ENCODE results near the gene SAE1. TPM values are rescaled to one million over a fixed set of nuclear protein-coding genes. Genes with fewer than 3 reads are reported as not detected.
A peak's percentile ranks its signal among the peaks of the same experiment; 100 is the strongest.

The SAE1 gene
- 100 to 1,000 TPM; 232 to 254 TPM for total RNA-seq

DNA sequence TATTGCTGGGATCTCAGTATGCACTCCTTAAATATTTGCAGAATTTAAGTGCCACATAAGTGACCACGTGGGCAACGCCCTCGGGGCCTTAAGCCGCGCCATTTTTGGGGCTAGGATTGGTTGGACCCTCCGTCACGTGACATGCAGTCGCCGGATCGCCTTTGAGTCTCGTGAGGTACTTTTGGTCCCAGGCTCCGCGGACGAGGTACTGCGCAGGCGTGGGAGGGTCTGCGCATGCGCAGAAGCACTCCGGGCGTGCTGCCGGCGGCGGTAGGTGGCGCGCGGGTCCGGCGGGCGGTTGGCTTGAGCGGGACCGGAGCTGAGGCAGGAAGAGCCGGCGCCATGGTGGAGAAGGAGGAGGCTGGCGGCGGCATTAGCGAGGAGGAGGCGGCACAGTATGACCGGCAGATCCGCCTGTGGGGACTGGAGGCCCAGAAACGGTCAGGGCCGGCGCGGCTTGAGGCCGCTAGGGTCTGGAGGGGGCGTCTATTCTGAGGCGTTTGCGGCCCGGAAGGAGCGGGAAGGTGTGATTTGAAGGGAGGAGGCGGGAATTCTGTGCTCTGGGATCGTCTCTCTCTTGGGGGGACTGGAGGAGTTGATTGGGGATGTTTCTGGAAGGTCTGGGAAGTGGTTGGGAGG, at the start of gene SAE1:
Gene SAE1 (plus strand): TSS at position 247 of the 639 bp plus-strand sequence. CDS start 96 bp downstream, at position 343.
- ATAC-seq (replicated peaks in 1 of 2) (peak; percentile 93 to 94), DNase-seq (peak; percentile 95 to 97)
- Mint-ChIP-seq H3K9me3 (peaks cover 2 to 3% of the 10 kb centered on the region in 2 donors), H3K27me3 (ENCODE audit: low read depth) (no peaks in the 10 kb centered on the region), H3K27ac (peak within 1 kb of the TSS; percentile 99), H3K4me3 (peak within 1 kb of the TSS; percentile 98 to 99), H3K36me3 (ENCODE audit: insufficient read depth in 2 of 2) (peaks cover 19 to 37% of the 10 kb centered on the region in 2 donors), H3K4me1 (ENCODE audit: low read depth) (peaks cover 54% of the 10 kb centered on the region)

DNA sequence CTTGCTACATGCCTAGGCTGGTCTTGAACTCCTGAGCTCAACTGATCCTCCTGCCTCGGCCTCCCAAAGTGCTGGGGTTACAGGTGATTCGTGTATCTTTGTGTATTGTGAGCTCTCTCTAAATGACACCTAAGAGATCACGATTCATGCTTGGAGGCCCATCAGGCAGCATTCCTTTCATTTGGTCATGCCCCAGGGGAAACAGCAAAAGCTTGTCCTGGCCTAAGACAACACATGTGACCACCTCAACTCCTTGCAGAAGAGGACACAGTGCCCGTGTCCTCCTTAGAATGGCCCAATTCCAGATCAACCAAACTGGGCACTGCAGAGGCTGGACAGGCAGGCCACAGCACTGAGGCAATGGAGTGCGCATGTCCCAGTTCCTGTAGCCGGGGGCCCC, 49.5 kb upstream of the SAE1 start:
- H3K9me3 Mint-ChIP-seq: no peaks in the 10 kb centered on the region
- H3K36me3 Mint-ChIP-seq (ENCODE audit: insufficient read depth in 2 of 2): peaks cover 4 to 30% of the 10 kb centered on the region in 2 donors
- H3K4me3 Mint-ChIP-seq: no peak overlapping the region
- H3K4me1 Mint-ChIP-seq (ENCODE audit: low read depth): no peaks in the 10 kb centered on the region
- ATAC-seq (replicated peaks in 1 of 2) (no peak), DNase-seq (no peak)
- H3K27me3 Mint-ChIP-seq (ENCODE audit: low read depth): no peaks in the 10 kb centered on the region
- no peak overlapping the region for H3K27ac Mint-ChIP-seq

DNA sequence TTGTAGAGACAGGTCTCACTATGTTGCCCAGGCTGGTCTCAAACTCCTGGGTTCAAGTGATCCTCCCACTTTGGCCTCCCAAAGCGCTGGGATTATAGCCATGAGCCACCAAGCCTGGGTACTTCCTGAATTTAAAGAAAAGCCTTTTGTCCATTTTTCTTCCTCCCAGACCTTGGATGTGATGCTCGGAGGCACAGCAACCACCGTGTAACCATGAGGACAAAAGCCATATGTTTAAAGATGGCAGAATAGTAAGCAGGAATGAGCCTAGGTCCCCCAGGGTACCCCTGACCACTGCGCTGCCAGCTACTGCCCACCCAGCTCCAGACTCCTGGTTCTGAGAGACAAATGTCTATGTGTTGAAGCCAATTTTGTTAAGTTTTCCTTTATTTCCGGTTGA, 48.1 kb upstream of the SAE1 start:
- no peak for ATAC-seq (replicated peaks in 1 of 2)
- H3K27me3 Mint-ChIP-seq (ENCODE audit: low read depth): no peaks in the 10 kb centered on the region

DNA sequence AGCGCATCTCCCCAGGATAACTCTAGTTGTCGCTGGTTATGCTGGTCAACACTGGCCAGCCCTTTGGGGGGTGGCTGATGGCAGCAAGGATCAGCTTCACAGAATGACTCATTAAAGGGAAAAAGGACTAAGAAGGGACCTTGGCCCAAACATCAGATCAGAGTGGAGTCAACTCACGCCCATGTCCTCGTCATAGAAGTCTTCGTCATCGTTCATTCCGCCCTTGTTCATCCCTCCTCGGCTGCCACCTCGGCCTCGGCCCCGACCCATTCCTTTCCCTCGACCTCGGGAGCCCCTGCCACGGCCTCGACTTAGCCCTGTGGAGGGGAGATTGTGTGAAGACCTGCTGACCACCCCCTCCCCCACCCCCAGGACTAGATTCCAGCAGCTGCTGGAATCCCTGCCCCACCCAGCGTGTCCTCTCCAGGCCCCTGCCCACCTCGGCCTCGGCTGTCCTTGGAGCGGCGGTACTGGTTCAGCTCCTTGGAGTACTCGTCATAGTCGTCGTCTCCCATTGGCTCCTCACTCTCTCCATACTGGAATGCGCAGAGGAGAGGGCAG, 45.7 kb upstream of the SAE1 start:
- Mint-ChIP-seq H3K36me3 (ENCODE audit: insufficient read depth in 2 of 2) (peaks cover 4 to 25% of the 10 kb centered on the region in 2 donors), H3K9me3 (no peaks in the 10 kb centered on the region), H3K4me3 (no peak overlapping the region), H3K27me3 (ENCODE audit: low read depth) (no peaks in the 10 kb centered on the region), H3K27ac (no peak overlapping the region), H3K4me1 (ENCODE audit: low read depth) (no peaks in the 10 kb centered on the region)
- DNase-seq (no peak), ATAC-seq (replicated peaks in 1 of 2) (no peak)

More for the DNA sequence above, 48.1 kb upstream of the SAE1 start:
- H3K4me3 Mint-ChIP-seq: no peak overlapping the region
- H3K9me3 Mint-ChIP-seq: no peaks in the 10 kb centered on the region
- no peak for DNase-seq
- peaks cover 4 to 30% of the 10 kb centered on the region in 2 donors for H3K36me3 Mint-ChIP-seq (ENCODE audit: insufficient read depth in 2 of 2)
- H3K4me1 Mint-ChIP-seq (ENCODE audit: low read depth): no peaks in the 10 kb centered on the region
- H3K27ac Mint-ChIP-seq: no peak overlapping the region

DNA sequence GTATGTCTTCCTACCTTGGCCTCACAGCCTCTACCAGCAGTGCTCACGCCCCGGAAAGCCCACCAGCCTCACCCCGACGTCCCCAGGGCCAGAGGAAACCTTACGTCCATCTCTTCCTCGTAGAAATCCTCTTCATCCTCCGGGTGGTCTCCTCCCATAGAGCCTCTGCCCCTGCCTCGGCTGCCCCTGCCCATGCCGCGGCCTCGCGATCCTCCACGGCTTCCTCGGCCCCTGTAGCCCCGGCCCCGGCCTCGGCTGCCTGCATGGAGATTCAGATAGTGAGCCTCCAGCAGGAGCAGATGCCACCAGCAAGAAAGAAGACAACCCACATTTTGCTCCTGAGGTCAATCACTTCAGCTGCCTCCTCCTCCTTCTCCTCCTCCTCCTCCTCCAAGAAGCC, 44.4 kb upstream of the SAE1 start:
- Mint-ChIP-seq H3K27me3 (ENCODE audit: low read depth) (no peaks in the 10 kb centered on the region), H3K36me3 (ENCODE audit: insufficient read depth in 2 of 2) (peaks cover 4 to 30% of the 10 kb centered on the region in 2 donors), H3K27ac (peak overlapping the region; percentile 40), H3K4me1 (ENCODE audit: low read depth) (peaks cover 6% of the 10 kb centered on the region), H3K9me3 (no peaks in the 10 kb centered on the region), H3K4me3 (no peak overlapping the region)
- ATAC-seq (replicated peaks in 1 of 2): no peak
- no peak for DNase-seq

DNA sequence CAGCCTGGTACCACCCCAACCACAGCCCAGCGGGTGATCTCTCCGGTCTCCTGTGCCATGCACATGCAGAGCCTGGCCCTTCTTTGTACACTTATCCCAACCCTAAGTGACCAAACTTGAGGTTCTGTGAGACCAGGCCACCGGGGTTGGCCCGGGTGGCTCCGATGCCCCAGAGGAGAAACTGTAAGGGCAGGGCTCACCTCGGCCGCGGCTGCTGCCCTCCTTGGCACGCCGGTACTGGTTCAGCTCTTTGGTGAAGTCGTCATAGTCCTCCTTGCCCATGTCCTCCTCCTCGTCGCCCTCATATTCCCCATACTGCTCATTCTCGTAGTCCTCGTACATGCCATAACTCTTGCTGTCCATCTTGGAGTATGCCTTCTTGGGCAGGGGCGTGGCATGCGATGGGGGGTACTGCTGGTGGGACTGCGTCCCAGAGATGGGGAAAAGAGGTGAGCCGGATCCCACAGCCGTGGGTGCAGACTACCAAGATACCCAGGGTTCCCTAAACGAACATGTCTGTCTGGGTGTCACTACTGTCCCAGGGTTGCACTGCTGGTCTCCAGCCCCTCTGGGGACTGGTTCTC, 40.8 kb upstream of the SAE1 start:
- H3K36me3 Mint-ChIP-seq (ENCODE audit: insufficient read depth in 2 of 2): peaks cover 7 to 30% of the 10 kb centered on the region in 2 donors
- no peaks in the 10 kb centered on the region for H3K9me3 Mint-ChIP-seq
- H3K27me3 Mint-ChIP-seq (ENCODE audit: low read depth): no peaks in the 10 kb centered on the region
- peak overlapping the region; percentile 65 for H3K27ac Mint-ChIP-seq
- DNase-seq: no peak
- peaks cover 25% of the 10 kb centered on the region for H3K4me1 Mint-ChIP-seq (ENCODE audit: low read depth)
- H3K4me3 Mint-ChIP-seq: no peak overlapping the region
- no peak for ATAC-seq (replicated peaks in 1 of 2)

DNA sequence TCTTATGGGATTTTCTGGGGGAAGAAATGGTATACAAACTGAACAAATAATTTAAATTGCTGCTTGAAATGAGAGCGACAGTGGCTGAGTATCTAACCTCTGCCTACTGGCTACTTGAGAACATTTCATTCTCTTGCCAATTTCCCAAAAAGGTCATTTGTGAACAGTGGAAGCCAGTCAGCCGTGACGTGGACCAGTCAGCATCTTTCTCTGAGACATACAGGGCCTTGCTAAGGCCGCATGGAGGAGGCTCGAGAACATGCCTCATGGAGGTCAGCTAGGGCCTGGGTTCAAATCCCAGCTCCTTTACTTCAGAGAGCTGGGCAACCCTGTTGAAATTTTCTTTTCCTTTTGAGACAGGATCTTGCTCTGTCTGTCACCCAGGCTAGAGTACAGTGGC, 37.4 kb upstream of the SAE1 start:
- H3K36me3 Mint-ChIP-seq (ENCODE audit: insufficient read depth in 2 of 2): peaks cover 7 to 29% of the 10 kb centered on the region in 2 donors
- no peaks in the 10 kb centered on the region for H3K9me3 Mint-ChIP-seq
- DNase-seq (peak in 1 of 2 donors; percentile 23), ATAC-seq (replicated peaks in 1 of 2) (peak in 1 of 2 donors; percentile 2)
- H3K4me3 Mint-ChIP-seq: peak overlapping the region; percentile 86 to 92
- peak overlapping the region; percentile 100 for H3K27ac Mint-ChIP-seq
- no peaks in the 10 kb centered on the region for H3K27me3 Mint-ChIP-seq (ENCODE audit: low read depth)
- peaks cover 54% of the 10 kb centered on the region for H3K4me1 Mint-ChIP-seq (ENCODE audit: low read depth)

DNA sequence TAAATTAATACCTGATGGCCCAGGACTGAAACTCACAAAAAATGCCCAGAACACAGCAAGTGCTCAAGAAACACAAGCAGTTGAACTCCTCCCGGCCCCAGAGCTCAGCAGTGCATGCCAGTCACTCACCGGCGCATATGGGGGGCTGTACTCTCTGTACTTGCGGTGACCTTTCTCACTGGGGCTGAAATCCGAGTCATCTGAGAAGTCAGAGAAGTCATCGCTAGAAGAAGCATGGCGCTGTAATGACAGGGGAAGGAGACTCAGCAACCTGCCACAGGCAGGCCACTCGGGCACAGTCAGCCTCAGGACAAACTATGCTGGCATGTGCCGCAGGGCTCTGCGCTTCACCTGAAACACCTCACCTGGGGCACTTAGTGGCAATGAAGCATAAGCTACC, 36.8 kb upstream of the SAE1 start:
- Mint-ChIP-seq H3K9me3 (no peaks in the 10 kb centered on the region), H3K27ac (peak overlapping the region; percentile 100), H3K27me3 (ENCODE audit: low read depth) (no peaks in the 10 kb centered on the region), H3K36me3 (ENCODE audit: insufficient read depth in 2 of 2) (peaks cover 7 to 32% of the 10 kb centered on the region in 2 donors), H3K4me3 (peak overlapping the region; percentile 86 to 92), H3K4me1 (ENCODE audit: low read depth) (peaks cover 60% of the 10 kb centered on the region)
- peak; percentile 65 to 74 for DNase-seq
- ATAC-seq (replicated peaks in 1 of 2): peak; percentile 60 to 71

DNA sequence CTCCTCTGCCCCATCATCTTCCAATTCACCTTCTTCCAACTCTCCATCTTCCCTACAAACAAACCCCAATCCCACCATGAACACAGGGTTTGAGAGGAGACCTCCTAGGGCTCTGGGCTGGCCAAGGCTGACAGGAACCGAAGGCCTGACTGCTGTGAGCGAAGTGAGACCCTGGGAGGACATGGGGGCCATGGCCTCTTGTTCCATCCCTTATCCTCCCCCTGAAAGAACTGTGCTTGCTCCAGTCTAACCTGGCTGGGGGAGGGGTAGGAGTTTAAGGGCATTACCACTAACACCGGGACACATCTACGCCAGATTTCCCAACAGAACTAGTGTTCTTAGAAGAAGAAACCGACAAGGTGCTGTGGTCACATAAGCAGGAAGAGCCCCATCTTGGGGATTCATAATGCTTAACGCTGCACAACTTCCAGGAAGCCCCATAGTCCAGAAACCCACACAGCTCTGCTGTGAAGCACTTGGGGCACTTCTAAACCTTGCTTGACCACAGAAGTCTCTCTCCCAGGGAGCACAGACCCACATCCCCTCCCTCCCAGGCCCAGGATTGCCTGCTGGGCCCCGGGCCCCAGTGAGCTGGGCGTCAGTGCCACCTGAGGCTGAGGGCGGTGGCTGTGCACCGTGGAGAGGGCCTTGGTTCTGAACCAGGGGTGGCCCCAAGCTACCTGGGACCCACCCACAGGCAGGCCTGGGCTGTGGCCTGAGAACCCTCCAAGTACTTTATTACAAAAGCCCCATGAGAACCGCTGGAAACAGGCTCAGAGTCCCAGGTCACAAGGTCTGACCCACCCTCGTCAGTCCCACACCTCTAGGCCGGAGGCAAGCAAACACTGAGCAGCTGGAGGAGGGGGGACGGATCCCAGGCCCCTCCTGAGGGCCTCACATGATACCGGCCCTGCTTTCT, 35.8 kb upstream of the SAE1 start:
- Mint-ChIP-seq H3K4me1 (ENCODE audit: low read depth) (peaks cover 70% of the 10 kb centered on the region), H3K4me3 (peak overlapping the region; percentile 86 to 92), H3K27me3 (ENCODE audit: low read depth) (no peaks in the 10 kb centered on the region), H3K27ac (peak overlapping the region; percentile 100), H3K36me3 (ENCODE audit: insufficient read depth in 2 of 2) (peaks cover 7 to 30% of the 10 kb centered on the region in 2 donors), H3K9me3 (no peaks in the 10 kb centered on the region)
- DNase-seq (peak; percentile 69 to 72), ATAC-seq (replicated peaks in 1 of 2) (peak; percentile 79 to 83)

DNA sequence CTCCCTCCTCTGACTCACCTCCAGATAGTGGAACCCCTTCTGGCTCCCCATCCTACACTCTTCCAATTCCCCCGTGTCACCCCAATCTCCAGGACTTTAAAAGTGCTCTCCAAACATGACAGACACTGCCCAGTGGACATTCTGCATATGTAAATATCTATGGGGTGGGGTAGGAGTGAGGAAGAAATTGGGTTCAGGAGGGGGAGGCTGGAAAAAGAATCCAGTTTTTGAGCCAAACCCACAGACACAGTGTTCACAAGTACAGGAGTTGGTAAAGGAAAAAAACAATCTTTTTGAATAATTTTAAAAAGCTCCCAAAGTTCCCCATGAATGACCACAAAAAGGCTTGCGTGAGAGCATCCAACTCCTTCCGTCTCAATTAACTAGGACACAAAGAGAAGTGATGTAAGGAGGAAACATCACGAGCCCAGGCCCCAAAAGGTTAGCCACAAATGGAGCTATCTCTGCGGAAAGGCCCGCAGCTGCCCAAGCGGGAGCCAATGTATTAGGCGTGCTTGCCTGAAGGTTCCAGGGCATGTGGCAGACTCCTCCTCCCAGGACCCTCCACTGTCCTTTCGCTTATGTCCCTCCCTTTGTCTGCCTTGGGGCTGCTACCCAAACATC, 35.0 kb upstream of the SAE1 start:
- Mint-ChIP-seq H3K4me3 (peak overlapping the region; percentile 86 to 92), H3K4me1 (ENCODE audit: low read depth) (peaks cover 75% of the 10 kb centered on the region), H3K9me3 (no peaks in the 10 kb centered on the region), H3K36me3 (ENCODE audit: insufficient read depth in 2 of 2) (peaks cover 9 to 27% of the 10 kb centered on the region in 2 donors), H3K27me3 (ENCODE audit: low read depth) (no peaks in the 10 kb centered on the region), H3K27ac (peak overlapping the region; percentile 100)
- peak in 1 of 2 donors; percentile 31 for DNase-seq
- no peak for ATAC-seq (replicated peaks in 1 of 2)

DNA sequence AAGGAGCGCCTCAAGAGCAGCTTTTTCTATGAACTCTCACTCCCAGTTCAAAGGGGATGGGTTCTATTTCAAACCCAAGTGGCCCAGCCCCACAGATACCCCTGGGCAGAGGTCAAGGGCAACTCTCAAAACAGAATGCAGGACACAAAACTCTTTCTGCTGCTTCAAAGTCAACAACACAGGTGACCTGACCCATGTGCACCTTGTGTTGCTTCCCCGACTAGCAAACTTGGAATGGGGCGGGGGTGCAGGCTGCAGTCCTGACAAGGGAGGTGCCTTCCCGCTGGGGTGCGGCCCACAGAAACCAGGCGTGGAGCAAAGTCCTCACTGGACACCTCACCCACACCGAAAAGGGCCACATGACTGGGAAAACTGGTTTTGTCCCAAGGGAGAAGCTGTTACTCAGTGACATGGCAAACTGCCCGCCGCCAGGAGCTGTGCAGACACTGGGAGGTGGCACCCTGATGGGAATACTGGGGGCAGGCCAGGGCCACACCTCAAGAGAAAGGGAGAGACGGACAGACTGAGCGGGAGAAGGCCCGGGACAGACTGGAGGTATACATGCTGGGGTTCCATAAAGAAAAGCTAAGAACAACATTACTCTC, 34.4 kb upstream of the SAE1 start:
- Mint-ChIP-seq H3K27me3 (ENCODE audit: low read depth) (no peaks in the 10 kb centered on the region), H3K27ac (peak overlapping the region; percentile 100), H3K9me3 (no peaks in the 10 kb centered on the region), H3K4me1 (ENCODE audit: low read depth) (peaks cover 71% of the 10 kb centered on the region), H3K4me3 (peak overlapping the region; percentile 86 to 92), H3K36me3 (ENCODE audit: insufficient read depth in 2 of 2) (peaks cover 9 to 26% of the 10 kb centered on the region in 2 donors)
- ATAC-seq (replicated peaks in 1 of 2) (no peak), DNase-seq (no peak)

DNA sequence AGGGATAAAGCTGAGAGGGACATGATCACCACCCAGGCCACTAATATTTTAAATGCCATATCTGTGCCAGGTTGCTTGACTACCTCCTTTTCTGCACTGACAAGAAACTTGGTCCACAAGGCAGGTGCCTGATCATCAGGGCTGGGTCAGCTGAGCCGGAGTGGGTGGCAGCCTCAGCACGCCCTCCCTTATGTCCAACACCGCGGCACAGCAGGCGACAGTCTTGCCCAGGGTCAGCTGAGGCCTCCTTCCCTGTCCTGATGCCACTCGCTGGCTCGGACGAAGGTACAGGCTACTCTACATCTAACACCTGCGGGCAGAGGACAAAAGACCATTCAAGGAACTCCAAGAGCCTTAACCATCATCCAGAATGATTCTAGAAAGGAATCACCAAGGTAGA, 33.9 kb upstream of the SAE1 start:
- Mint-ChIP-seq H3K27ac (peak overlapping the region; percentile 100), H3K9me3 (no peaks in the 10 kb centered on the region), H3K4me1 (ENCODE audit: low read depth) (peaks cover 74% of the 10 kb centered on the region), H3K36me3 (ENCODE audit: insufficient read depth in 2 of 2) (peaks cover 9 to 26% of the 10 kb centered on the region in 2 donors), H3K4me3 (peak overlapping the region; percentile 1 to 92), H3K27me3 (ENCODE audit: low read depth) (no peaks in the 10 kb centered on the region)
- DNase-seq (no peak), ATAC-seq (replicated peaks in 1 of 2) (no peak)
